GM21515 (cell line): ENCODE data around the gene TIMM50.

ENCODE experiments used
- ATAC-seq: cut with Tn5 transposase; IDR thresholded peaks from one replicate; pipeline ENCODE4 v1.9.1; 2021; ENCODE audit not compliant: unreplicated experiment

The TIMM50 gene

GRCh38 chr19:39498798-39499642 is 18.4 kb downstream of the TIMM50 start, which contains the start of gene DLL3:
DLL3 (plus strand) TSS chr19:39498947; CDS start chr19:39498975, 28 bp downstream.
- ATAC-seq, result no peak

GRCh38 chr19:39499932-39500331 is 19.3 kb downstream of the TIMM50 start:
- no peak for ATAC-seq

GRCh38 chr19:39500543-39500942 is 19.9 kb downstream of the TIMM50 start:
- no peak for ATAC-seq

- no peak for ATAC-seq
These were observed 20.7 kb downstream of the TIMM50 start for GRCh38 chr19:39501340-39501739.

- ATAC-seq, result no peak
These were observed 22.2 kb downstream of the TIMM50 start for GRCh38 chr19:39502640-39503417.

- ATAC-seq, result no peak
These were observed 25.9 kb downstream of the TIMM50 start for GRCh38 chr19:39506598-39506943.

GRCh38 chr19:39506944-39507714 is 26.5 kb downstream of the TIMM50 start:
- no peak for ATAC-seq

GRCh38 chr19:39507715-39508364 is 27.2 kb downstream of the TIMM50 start:
- no peak for ATAC-seq

- no peak for ATAC-seq
These were observed 28.0 kb downstream of the TIMM50 start for GRCh38 chr19:39508629-39509028.

- no peak for ATAC-seq
These were observed 28.6 kb downstream of the TIMM50 start for GRCh38 chr19:39509233-39509632.

- no peak for ATAC-seq
These were observed 32.4 kb downstream of the TIMM50 start for GRCh38 chr19:39512988-39513387.

GRCh38 chr19:39514840-39515550 is 34.4 kb downstream of the TIMM50 start, which contains the start of gene SELENOV:
SELENOV (plus strand) TSS chr19:39515139; CDS start chr19:39515213, 74 bp downstream.
- no peak for ATAC-seq

GRCh38 chr19:39515551-39516191 is 35.0 kb downstream of the TIMM50 start:
- ATAC-seq, result no peak

GRCh38 chr19:39516270-39516669 is 35.6 kb downstream of the TIMM50 start:
- no peak for ATAC-seq

- ATAC-seq, result no peak
These were observed 36.8 kb downstream of the TIMM50 start for GRCh38 chr19:39517432-39517831.

GRCh38 chr19:39518458-39518857 is 37.8 kb downstream of the TIMM50 start:
- no peak for ATAC-seq

GRCh38 chr19:39518975-39519374 is 38.3 kb downstream of the TIMM50 start:
- ATAC-seq, result no peak

- no peak for ATAC-seq
These were observed 40.2 kb downstream of the TIMM50 start for GRCh38 chr19:39520541-39521484.

GRCh38 chr19:39524495-39524894 is 43.9 kb downstream of the TIMM50 start:
- no peak for ATAC-seq
